Activated T-helper 2 cell treated with anti-CD3 and anti-CD28 coated beads, Interferon-gamma antibody, Interleukin-2, Interleukin-4, amounts not matched to agents 10 μg/mL and 5 μg/mL and 100 μg/mL, durations not matched to agents 14 hours and 24 hours and 36 hours (primary cell): ENCODE data around the gene TERF2IP. TPM values are rescaled to one million over a fixed set of nuclear protein-coding genes. Genes with fewer than 3 reads are reported as not detected.

Experiments used
- DNase-seq: peaks from one replicate; pipeline ENCODE4 v3.0.0; 2021; ENCODE audit warnings: low spot score
- H3K27ac Mint-ChIP-seq: one replicate; pipeline ENCODE4 v1.8.0; 2021; ENCODE audit warnings: mixed read lengths
- H3K27me3 Mint-ChIP-seq: one replicate; pipeline ENCODE4 v1.8.0; 2021; ENCODE audit warnings: low read depth, mixed read lengths
- H3K36me3 Mint-ChIP-seq: one replicate; pipeline ENCODE4 v1.8.0; 2021; ENCODE audit warnings: low read depth, mixed read lengths
- H3K4me1 Mint-ChIP-seq: one replicate; pipeline ENCODE4 v1.8.0; 2021; ENCODE audit warnings: low read depth, mixed read lengths
- H3K4me3 Mint-ChIP-seq: one replicate; pipeline ENCODE4 v1.8.0; 2021; ENCODE audit warnings: low read depth, mild to moderate bottlenecking, moderate library complexity, mixed read lengths
- H3K9me3 Mint-ChIP-seq: one replicate; pipeline ENCODE4 v1.8.0; 2021; ENCODE audit warnings: mixed read lengths
- intact Hi-C: fragments of 100-400 bp; cut with micrococcal nuclease; formaldehyde crosslinking; loops from one replicate; pipeline ENCODE4 v1.15.1; 2023
- total RNA-seq: library from RNA; stranded (reverse); gene quantifications from 2 replicates; pipeline ENCODE4 v1.2.3, GENCODE V29; 2022

Gene TERF2IP
- total RNA-seq, 1 donor from 2014 or later: 77.6 TPM

DNA sequence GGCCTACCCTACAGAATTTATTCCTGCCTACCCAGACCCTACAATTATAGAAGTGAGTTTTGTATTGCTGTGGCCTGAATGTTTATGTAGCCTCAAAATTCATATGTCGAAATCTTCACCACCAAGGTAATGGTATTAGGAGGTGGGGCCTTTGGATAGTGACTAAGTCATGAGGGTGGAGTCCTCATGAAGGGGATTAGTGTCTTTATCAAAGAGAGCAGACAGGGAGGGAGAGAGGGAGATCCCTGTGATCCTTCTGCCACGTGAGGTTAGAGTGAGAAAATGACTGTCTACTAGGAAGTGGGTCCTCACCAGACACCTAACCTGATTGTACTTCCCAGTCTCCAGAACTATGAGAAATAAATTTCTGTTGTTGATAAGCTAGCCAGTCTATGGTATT, 54.7 kb downstream of the TERF2IP start:
- Mint-ChIP-seq H3K9me3 (no peaks in the 10 kb centered on the region), H3K4me3 (no peak overlapping the region), H3K36me3 (no peaks in the 10 kb centered on the region), H3K27ac (no peak overlapping the region), H3K27me3 (peaks cover 2% of the 10 kb centered on the region), H3K4me1 (no peaks in the 10 kb centered on the region)
- no peak for DNase-seq
- intact Hi-C loops: no loop called here

DNA sequence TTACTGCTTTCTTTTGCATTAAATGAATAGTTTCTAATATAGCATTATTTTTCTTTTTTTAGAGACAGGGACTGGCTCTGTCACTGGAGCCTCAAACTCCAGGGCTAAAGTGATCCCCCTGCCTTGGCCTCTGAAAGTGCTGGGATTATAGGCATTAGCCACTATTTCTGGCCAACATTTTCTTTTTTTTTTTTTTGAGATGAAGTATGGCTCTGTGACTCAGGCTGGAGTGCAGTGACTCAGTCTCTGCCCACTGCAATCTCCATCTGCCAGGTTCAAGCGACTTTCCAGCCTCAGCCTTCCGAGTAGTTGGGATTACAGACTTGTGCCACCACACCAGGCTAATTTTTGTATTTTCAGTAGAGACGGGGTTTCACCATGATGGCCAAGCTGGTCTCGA, 55.7 kb downstream of the TERF2IP start:
- no peak for DNase-seq
- Mint-ChIP-seq H3K4me1 (no peaks in the 10 kb centered on the region), H3K27me3 (peaks cover 2% of the 10 kb centered on the region), H3K4me3 (no peak overlapping the region), H3K36me3 (no peaks in the 10 kb centered on the region), H3K27ac (no peak overlapping the region), H3K9me3 (no peaks in the 10 kb centered on the region)
- intact Hi-C loops: no loop called here

Other genes starting within 250 kb of the TERF2IP start
- 33.5 and 37.5 TPM in 2 replicates for gene CFDP1, start 214.3 kb upstream of the TERF2IP start, total RNA-seq
- 35.6 and 39.9 TPM in 2 replicates for gene TMEM170A, start 183.1 kb upstream of the TERF2IP start, total RNA-seq
- gene CHST6, start 152.3 kb upstream of the TERF2IP start, total RNA-seq: not detected in 2 replicates
- gene CHST5, start 111.7 kb upstream of the TERF2IP start, total RNA-seq: not detected in 2 replicates
- gene TMEM231, start 91.5 kb upstream of the TERF2IP start, total RNA-seq: 2.7 and 3.4 TPM in 2 replicates
- gene GABARAPL2, start 81.4 kb upstream of the TERF2IP start, total RNA-seq: 69.2 and 69.4 TPM in 2 replicates
- 45.3 and 54.0 TPM in 2 replicates for gene ADAT1, start 24.5 kb upstream of the TERF2IP start, total RNA-seq
- 256 and 269 TPM in 2 replicates for gene KARS1, start 108 bp upstream of the TERF2IP start, total RNA-seq
- gene CPHXL2, start 29.2 kb downstream of the TERF2IP start, total RNA-seq: not detected in 2 replicates
- not detected in 2 replicates for gene DUXB, start 53.7 kb downstream of the TERF2IP start, total RNA-seq
- gene CPHXL, start 78.7 kb downstream of the TERF2IP start, total RNA-seq: not detected in 2 replicates